Smooth muscle cell (in vitro differentiated cells): ENCODE measurements around the gene GHDC. TPM values are rescaled to one million over a fixed set of nuclear protein-coding genes. Genes with fewer than 3 reads are reported as not detected.
"Not testable (repeated sequence)": the region's sequence is repeated elsewhere in the genome, so short reads cannot be mapped to it uniquely, and the experiment has no call there.

ENCODE experiments used
- DNase-seq: peaks from one replicate; lab custom pipeline; 2025; ENCODE audit not compliant: unreplicated experiment; lab: John Stamatoyannopoulos, UW
- H2AFZ ChIP-seq: fragments of 200-600 bp; sonication (generic); 2 replicates; pipeline ENCODE4 v1.6.0; 2016; ENCODE audit warnings: antibody characterized with exemption, low read depth, mild to moderate bottlenecking
- H3F3A ChIP-seq: fragments of 200-600 bp; sonication (generic); 2 replicates; pipeline ENCODE4 v1.6.0; 2017; ENCODE audit warnings: antibody characterized with exemption, low read depth
- H3K27ac ChIP-seq: fragments of 200-600 bp; sonication (generic); 2 replicates; pipeline ENCODE4 v1.5.1; 2016; ENCODE audit warnings: low read depth, mild to moderate bottlenecking
- H3K27me3 ChIP-seq: fragments of 200-600 bp; sonication (generic); 2 replicates; pipeline ENCODE4 v1.6.1; 2016; ENCODE audit warnings: low read depth, mild to moderate bottlenecking
- H3K36me3 ChIP-seq: fragments of 200-600 bp; sonication (generic); 2 replicates; pipeline ENCODE4 v1.5.1; 2016; ENCODE audit warnings: low read depth
- H3K4me1 ChIP-seq: fragments of 200-600 bp; sonication (generic); 2 replicates; pipeline ENCODE4 v1.5.1; 2016; ENCODE audit warnings: low read depth
- H3K4me2 ChIP-seq: fragments of 200-600 bp; sonication (generic); 2 replicates; pipeline ENCODE4 v1.6.0; 2016; ENCODE audit warnings: mild to moderate bottlenecking
- H3K4me3 ChIP-seq: fragments of 200-600 bp; sonication (generic); 2 replicates; pipeline ENCODE4 v1.5.1; 2016; ENCODE audit warnings: mild to moderate bottlenecking
- H3K79me2 ChIP-seq: fragments of 200-600 bp; sonication (generic); 2 replicates; pipeline ENCODE4 v1.6.0; 2016; ENCODE audit warnings: low read depth, mild to moderate bottlenecking
- H3K9ac ChIP-seq: fragments of 200-600 bp; sonication (generic); 2 replicates; pipeline ENCODE4 v1.6.0; 2016; ENCODE audit warnings: low read depth
- H3K9me3 ChIP-seq: fragments of 200-600 bp; sonication (generic); replicated peaks from 2 replicates; pipeline ENCODE4 v1.5.1; 2016; ENCODE audit warnings: low read depth
- H4K20me1 ChIP-seq: fragments of 200-600 bp; sonication (generic); 2 replicates; pipeline ENCODE4 v1.6.0; 2016; ENCODE audit warnings: low read depth
- WGBS: methylation state at CpG from one replicate; pipeline ENCODE4 v1.1.7; 2016; ENCODE audit warnings: low lambda C conversion rate; 5-methylcytosine and 5-hydroxymethylcytosine counted together
- polyA plus RNA-seq: library from polyadenylated mRNA; unstranded; fragments of >200 nt; fragmentation: Nextera tagmentation; extraction: Ambion mirVana; gene quantifications from 2 replicates; pipeline ENCODE4 v1.2.1, GENCODE V29; 2016
- total RNA-seq: library from RNA; depleted of rRNA; stranded (reverse); fragments of >200 nt; gene quantifications from 2 replicates; pipeline ENCODE4 v1.2.3, GENCODE V29; 2014
- TF ChIP-seq, protein P1 (sequence below): fragments of 200-600 bp; sonication (generic); IDR thresholded peaks from 2 replicates; pipeline ENCODE4 v1.5.1; 2017; ENCODE audit warnings: borderline replicate concordance, mild to moderate bottlenecking, antibody characterized with exemption; ENCODE audit not compliant: insufficient read depth, poor library complexity, severe bottlenecking

Gene GHDC
- total and polyA plus RNA-seq, 2 experiments from 2014 or later = 4.8 to 11.5 TPM

DNA sequence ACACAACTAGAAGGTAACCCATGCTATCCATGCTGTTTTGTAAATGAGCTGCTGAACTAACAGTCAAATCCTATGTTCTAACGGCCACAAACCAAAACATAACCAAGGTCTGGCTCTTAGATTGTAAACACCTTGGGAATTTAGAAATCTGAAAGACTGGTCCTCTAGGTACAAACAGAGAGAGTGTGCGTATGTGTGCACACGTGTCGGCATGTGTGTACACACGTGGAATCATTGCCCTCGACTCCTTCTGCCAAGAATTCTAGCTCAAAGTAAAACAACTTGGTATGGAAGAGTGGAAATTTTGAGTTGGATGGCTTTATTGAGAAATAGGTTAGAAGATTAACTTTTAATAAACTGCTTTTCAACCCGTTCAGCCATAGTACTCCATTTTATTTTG lies 18.1 kb upstream of the GHDC start:
- WGBS = 94% methylated on average over 7 of the region's 7 CpGs

DNA sequence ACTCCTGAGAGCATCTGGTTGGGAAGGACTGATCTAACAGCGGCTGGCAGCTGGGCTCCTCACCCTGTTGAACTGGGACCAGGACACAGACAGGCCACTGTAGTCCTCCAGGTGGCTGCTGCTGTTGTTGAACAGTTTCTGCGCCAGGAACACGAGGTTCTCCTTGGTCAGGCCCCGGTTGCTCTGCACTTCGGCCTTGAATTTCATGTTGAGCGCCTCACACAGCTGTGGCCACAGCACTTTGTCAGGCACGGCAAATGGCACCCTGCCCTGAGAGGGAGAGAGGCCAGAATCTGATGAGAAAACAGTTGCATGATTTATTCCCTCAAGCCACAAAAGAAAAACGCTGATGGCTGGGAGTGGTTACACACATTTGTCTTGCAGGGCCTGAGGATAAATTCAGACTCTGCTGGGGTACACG lies 17.6 kb upstream of the GHDC start:
- not testable (repeated sequence) for H3K27ac ChIP-seq, H3K27me3 ChIP-seq, H3K4me1 ChIP-seq, H3K79me2 ChIP-seq, DNase-seq, H3K9me3 ChIP-seq, H3K4me3 ChIP-seq, H2AFZ ChIP-seq, H4K20me1 ChIP-seq, H3K4me2 ChIP-seq, H3K9ac ChIP-seq, H3F3A ChIP-seq
- WGBS = 96% methylated on average over 9 of the region's 9 CpGs
- H3K36me3 ChIP-seq = peaks cover 12% of the 10 kb centered on the region

More for the DNA sequence above, 18.1 kb upstream of the GHDC start:
- Histone ChIP-seq H2AFZ (no peak overlapping the region), H3K27me3 (no peaks in the 10 kb centered on the region), H3K4me3 (no peak overlapping the region), H3K79me2 (no peaks in the 10 kb centered on the region), H3K9ac (no peak overlapping the region), H3K4me2 (no peak overlapping the region), H3K27ac (no peak overlapping the region), H3K36me3 (peaks cover 12% of the 10 kb centered on the region), H3K9me3 (no peaks in the 10 kb centered on the region), H3K4me1 (no peaks in the 10 kb centered on the region), H3F3A (no peaks in the 10 kb centered on the region), H4K20me1 (no peaks in the 10 kb centered on the region)
- DNase-seq = no peak
- TF ChIP-seq, protein P1, sequence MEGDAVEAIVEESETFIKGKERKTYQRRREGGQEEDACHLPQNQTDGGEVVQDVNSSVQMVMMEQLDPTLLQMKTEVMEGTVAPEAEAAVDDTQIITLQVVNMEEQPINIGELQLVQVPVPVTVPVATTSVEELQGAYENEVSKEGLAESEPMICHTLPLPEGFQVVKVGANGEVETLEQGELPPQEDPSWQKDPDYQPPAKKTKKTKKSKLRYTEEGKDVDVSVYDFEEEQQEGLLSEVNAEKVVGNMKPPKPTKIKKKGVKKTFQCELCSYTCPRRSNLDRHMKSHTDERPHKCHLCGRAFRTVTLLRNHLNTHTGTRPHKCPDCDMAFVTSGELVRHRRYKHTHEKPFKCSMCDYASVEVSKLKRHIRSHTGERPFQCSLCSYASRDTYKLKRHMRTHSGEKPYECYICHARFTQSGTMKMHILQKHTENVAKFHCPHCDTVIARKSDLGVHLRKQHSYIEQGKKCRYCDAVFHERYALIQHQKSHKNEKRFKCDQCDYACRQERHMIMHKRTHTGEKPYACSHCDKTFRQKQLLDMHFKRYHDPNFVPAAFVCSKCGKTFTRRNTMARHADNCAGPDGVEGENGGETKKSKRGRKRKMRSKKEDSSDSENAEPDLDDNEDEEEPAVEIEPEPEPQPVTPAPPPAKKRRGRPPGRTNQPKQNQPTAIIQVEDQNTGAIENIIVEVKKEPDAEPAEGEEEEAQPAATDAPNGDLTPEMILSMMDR = no peak

DNA sequence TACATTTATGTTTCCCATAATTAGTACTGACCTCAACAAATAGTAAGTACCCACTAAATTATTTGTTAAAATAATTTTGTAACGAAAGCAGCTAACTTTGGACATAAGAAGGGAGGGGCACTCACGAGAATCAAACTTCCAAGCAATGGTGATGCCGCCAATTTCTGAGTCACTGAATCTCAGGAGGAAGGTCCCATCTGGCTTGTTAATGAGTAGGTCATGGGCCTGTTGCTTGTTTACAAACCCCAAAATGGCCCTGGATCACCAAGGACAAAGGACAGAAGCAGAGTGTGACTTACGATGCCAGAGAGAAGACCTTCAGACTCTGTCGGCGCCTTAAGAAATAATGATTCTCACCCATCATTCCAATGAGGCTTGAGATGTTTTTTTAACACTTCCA lies 15.8 kb upstream of the GHDC start:
- Histone ChIP-seq H3K79me2 (no peaks in the 10 kb centered on the region), H3F3A (no peaks in the 10 kb centered on the region), H3K36me3 (peaks cover 12% of the 10 kb centered on the region), H4K20me1 (no peaks in the 10 kb centered on the region), H3K9me3 (no peaks in the 10 kb centered on the region), H3K27ac (no peak overlapping the region), H2AFZ (no peak overlapping the region), H3K4me1 (no peaks in the 10 kb centered on the region), H3K4me2 (no peak overlapping the region), H3K27me3 (no peaks in the 10 kb centered on the region), H3K9ac (no peak overlapping the region), H3K4me3 (no peak overlapping the region)
- DNase-seq = no peak
- TF ChIP-seq, protein P1 = no peak
- WGBS = 97% methylated on average over 6 of the region's 6 CpGs

DNA sequence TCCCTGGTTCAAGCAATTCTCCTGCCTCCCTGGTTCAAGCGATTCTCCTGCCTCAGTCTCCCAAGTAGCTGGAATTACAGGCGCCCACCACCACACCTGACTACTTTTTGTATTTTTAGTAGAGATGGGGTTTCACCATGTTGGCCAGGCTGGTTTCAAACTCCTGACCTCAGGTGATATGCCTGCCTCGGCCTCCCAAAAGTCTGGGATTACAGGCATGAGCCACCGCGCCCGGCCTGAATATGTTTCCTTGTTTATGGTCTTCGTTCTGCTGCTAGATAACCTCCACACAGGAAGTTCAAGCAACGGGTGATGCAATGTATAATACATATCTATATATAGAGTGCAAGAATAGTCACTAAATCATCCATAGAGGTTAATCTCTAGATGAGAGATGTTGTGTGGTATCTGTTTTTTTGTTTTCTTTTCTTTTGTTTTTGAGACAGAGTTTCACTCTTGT lies 11.9 kb upstream of the GHDC start:
- H2AFZ ChIP-seq, H3K4me2 ChIP-seq, H3K9ac ChIP-seq, H3F3A ChIP-seq, H3K4me1 ChIP-seq, H3K4me3 ChIP-seq, H3K27me3 ChIP-seq, H3K79me2 ChIP-seq, H3K9me3 ChIP-seq, DNase-seq, H3K27ac ChIP-seq, H4K20me1 ChIP-seq: not testable (repeated sequence)
- WGBS = 96% methylated on average over 8 of the region's 8 CpGs
- peaks cover 12% of the 10 kb centered on the region for H3K36me3 ChIP-seq

DNA sequence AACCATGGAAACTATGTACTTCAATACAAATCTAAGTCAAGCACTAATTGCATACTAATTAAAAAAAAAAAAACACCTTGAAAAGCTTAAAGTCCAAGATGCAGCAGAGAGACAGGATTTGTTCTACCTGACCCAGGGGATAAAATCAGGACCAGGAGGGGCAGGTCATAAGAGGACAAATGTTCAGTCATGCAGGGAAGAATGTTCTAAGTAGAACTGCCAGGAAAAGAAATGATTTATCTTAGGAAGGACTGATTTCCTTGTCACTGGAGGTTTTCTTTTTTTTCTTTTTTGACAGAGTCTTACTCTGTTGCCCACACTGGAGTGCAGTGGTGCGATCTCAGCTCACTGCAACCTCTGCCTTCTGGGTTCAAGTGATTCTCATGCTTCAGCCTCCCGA lies 9.1 kb upstream of the GHDC start:
- no peaks in the 10 kb centered on the region for H3F3A ChIP-seq
- no peaks in the 10 kb centered on the region for H3K79me2 ChIP-seq
- no peaks in the 10 kb centered on the region for H3K36me3 ChIP-seq
- no peaks in the 10 kb centered on the region for H3K4me1 ChIP-seq
- H4K20me1 ChIP-seq = no peaks in the 10 kb centered on the region
- H2AFZ ChIP-seq = no peak overlapping the region
- no peak for DNase-seq
- no peaks in the 10 kb centered on the region for H3K27me3 ChIP-seq
- H3K4me3 ChIP-seq = no peak overlapping the region
- no peaks in the 10 kb centered on the region for H3K9me3 ChIP-seq
- 94% methylated on average over 2 of the region's 2 CpGs for WGBS
- TF ChIP-seq, protein P1 = no peak
- H3K27ac ChIP-seq = no peak overlapping the region
- no peak overlapping the region for H3K4me2 ChIP-seq
- H3K9ac ChIP-seq = no peak overlapping the region
